ENCODE results near the gene SLC25A24. TPM values are rescaled to one million over a fixed set of nuclear protein-coding genes. Genes with fewer than 3 reads are reported as not detected.
A peak's percentile ranks its signal among the peaks of the same experiment; 100 is the strongest.

The SLC25A24 gene
- total RNA-seq, 2 donors from 2014 or later, result 14.4 to 20.7 TPM

DNA sequence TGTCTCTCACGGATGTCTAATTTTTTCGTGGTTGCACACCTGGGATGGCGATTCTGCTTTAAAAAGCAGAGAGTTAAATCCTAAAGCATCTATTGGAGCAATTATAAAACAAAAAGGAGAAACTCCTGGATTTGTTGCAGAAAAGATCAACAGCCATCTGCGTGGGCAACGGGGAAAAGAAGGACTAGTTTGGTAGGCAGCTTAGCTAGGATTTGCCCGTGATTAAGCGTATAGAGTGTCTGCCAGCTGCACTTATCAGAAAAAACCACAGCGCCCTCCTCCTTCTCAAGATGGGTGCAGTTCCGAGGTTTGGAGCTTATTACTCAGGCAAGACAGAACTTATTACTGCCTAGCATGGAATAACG, 526 bp upstream of the SLC25A24 start:
- H3K36me3 ChIP-seq, result peaks cover 2% of the 10 kb centered on the region
- H3K27me3 ChIP-seq, result no peaks in the 10 kb centered on the region
- TF ChIP-seq, protein P1, sequence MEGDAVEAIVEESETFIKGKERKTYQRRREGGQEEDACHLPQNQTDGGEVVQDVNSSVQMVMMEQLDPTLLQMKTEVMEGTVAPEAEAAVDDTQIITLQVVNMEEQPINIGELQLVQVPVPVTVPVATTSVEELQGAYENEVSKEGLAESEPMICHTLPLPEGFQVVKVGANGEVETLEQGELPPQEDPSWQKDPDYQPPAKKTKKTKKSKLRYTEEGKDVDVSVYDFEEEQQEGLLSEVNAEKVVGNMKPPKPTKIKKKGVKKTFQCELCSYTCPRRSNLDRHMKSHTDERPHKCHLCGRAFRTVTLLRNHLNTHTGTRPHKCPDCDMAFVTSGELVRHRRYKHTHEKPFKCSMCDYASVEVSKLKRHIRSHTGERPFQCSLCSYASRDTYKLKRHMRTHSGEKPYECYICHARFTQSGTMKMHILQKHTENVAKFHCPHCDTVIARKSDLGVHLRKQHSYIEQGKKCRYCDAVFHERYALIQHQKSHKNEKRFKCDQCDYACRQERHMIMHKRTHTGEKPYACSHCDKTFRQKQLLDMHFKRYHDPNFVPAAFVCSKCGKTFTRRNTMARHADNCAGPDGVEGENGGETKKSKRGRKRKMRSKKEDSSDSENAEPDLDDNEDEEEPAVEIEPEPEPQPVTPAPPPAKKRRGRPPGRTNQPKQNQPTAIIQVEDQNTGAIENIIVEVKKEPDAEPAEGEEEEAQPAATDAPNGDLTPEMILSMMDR (IDR thresholded peaks at IDR 0.05), result peak in 1 of 2 donors; percentile 57
- peaks cover 0 to 27% of the 10 kb centered on the region in 2 donors for H3K4me1 ChIP-seq
- DNase-seq (ENCODE audit: low spot score), result no peak
- H3K9me3 ChIP-seq, result no peaks in the 10 kb centered on the region
- peak overlapping the region; percentile 81 to 87 for H3K4me3 ChIP-seq
- peak overlapping the region; percentile 93 to 97 for H3K27ac ChIP-seq

DNA sequence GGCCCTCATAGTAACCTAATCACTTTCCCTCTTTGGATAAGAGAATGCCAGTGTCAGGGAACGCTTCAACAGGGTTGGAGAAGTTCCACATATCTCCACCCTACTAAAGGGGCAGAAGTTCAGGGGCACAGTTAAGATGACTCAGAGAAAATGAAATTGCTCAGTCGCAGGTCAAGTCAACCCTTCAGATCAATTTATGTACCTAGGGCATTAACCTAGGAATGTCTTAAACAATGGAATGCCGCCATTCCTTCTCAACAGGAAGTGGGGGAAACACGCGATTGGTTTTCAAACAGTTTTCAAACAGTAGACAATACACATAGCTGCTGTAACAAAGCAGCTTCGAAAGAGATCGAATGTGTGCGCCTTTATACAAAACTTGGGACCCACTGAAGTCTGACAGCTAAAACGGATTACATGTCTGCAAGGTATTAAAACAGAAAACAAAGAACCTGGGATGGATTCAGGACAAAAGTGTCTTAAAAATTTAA, 897 bp downstream of the SLC25A24 start:
- DNase-seq (ENCODE audit: low spot score), result no peak
- peak overlapping the region; percentile 81 to 87 for H3K4me3 ChIP-seq
- peaks cover 0 to 27% of the 10 kb centered on the region in 2 donors for H3K4me1 ChIP-seq
- H3K27ac ChIP-seq, result peak overlapping the region; percentile 93 to 97
- no peaks in the 10 kb centered on the region for H3K27me3 ChIP-seq
- TF ChIP-seq, protein P1 (IDR thresholded peaks at IDR 0.05), result no peak
- H3K36me3 ChIP-seq, result peaks cover 13% of the 10 kb centered on the region
- H3K9me3 ChIP-seq, result no peaks in the 10 kb centered on the region

DNA sequence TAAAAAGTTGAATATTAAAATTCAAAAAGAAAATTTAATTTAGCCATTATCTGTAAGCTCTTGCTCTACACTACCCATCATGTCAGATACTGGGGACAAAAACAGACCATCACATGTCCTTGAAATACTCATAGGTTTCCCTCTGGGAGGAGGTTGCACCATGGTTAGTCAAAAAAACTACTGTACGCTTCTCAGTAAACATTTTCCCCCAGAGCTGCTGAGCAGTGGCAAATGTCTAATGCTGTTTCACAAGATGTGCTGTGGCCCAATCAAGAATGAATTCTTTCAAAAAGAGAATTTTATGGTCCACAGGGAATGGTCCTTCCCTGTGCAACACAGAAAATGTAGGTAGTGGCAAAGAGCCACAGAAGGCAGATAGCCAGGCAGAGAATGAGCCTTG, 6.1 kb downstream of the SLC25A24 start:
- peaks cover 23% of the 10 kb centered on the region for H3K36me3 ChIP-seq
- no peak for DNase-seq (ENCODE audit: low spot score)
- no peak overlapping the region for H3K4me3 ChIP-seq
- H3K9me3 ChIP-seq, result no peaks in the 10 kb centered on the region
- no peak overlapping the region for H3K27ac ChIP-seq
- H3K4me1 ChIP-seq, result peaks cover 0 to 19% of the 10 kb centered on the region in 2 donors
- TF ChIP-seq, protein P1 (IDR thresholded peaks at IDR 0.05), result no peak
- H3K27me3 ChIP-seq, result no peaks in the 10 kb centered on the region

DNA sequence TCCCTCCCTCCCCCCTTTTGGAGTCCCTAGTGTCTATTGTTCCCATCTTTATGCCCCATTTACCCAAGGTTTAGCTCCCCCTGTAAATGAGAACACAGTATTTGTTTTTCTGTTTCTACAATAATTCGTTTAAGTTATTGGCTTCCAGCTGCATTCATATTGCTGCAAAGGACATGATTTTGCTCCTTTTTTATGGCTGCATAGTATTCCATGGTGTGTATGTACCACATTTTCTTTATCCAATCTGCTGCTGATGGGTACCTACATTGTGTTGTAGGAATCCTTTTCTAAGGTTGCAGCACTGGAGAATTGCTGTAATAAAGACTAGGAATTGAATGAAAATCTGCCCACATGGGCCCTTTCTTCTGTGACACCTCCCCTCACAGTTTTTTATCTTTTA, 6.8 kb downstream of the SLC25A24 start:
- Histone ChIP-seq H3K27me3 (no peaks in the 10 kb centered on the region), H3K4me1 (peaks cover 0 to 12% of the 10 kb centered on the region in 2 donors), H3K27ac (no peak overlapping the region), H3K4me3 (no peak overlapping the region), H3K36me3 (peaks cover 23% of the 10 kb centered on the region), H3K9me3 (no peaks in the 10 kb centered on the region)
- DNase-seq (ENCODE audit: low spot score), result no peak
- TF ChIP-seq, protein P1 (IDR thresholded peaks at IDR 0.05), result no peak

DNA sequence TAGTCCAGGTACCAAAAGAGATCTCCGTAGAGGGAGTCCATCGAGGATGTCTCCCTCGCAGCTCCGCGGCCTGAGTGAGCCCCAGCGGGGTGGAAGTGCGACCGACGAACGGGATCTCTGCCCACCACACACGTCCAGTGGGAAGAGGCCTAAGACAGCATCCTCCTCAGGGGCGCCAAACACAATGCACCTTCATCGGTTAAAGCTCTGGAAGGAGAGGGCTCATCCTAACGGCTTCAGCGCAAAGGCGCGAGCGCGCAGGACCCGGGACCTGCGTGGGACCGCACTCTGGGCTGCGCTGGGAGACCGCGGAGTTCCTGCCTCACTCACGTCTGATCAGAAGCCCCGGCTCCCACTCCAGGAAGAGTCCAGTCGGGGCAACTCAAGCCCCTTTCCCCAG, 7.6 kb downstream of the SLC25A24 start:
- Histone ChIP-seq H3K27ac (no peak overlapping the region), H3K4me3 (no peak overlapping the region), H3K9me3 (no peaks in the 10 kb centered on the region), H3K36me3 (peaks cover 23% of the 10 kb centered on the region), H3K27me3 (no peaks in the 10 kb centered on the region), H3K4me1 (peaks cover 0 to 5% of the 10 kb centered on the region in 2 donors)
- TF ChIP-seq, protein P1 (IDR thresholded peaks at IDR 0.05), result no peak
- DNase-seq (ENCODE audit: low spot score), result no peak

Measured in right atrium auricular region (tissue), 2 donors.